ENCODE results near the gene DAZAP2.

GRCh38 chr12:51238510-51239334 lies at the start of gene DAZAP2:
- TF ChIP-seq GATA3 (IDR thresholded peaks at IDR 0.05; ENCODE audit: low read depth, low read length) (no peak), GATA2 (IDR thresholded peaks at IDR 0.05; ENCODE audit: low read depth, low read length) (no peak)
